Neuron (in vitro differentiated cells): Measurements from ENCODE around the gene CRTC1.

Experiments
- H2AFZ ChIP-seq: one replicate; pipeline ENCODE4 v1.6.1; 2013; ENCODE audit warnings: low read depth, mild to moderate bottlenecking, inconsistent platforms, low read length, moderate library complexity
- H3K27me3 ChIP-seq: one replicate; pipeline ENCODE4 v1.6.1; 2013; ENCODE audit warnings: low read length; ENCODE audit not compliant: insufficient read depth
- H3K36me3 ChIP-seq: one replicate; pipeline ENCODE4 v1.6.1; 2013; ENCODE audit warnings: low read length; ENCODE audit not compliant: insufficient read depth
- H3K4me1 ChIP-seq: one replicate; pipeline ENCODE4 v1.6.1; 2013; ENCODE audit warnings: low read length; ENCODE audit not compliant: insufficient read depth
- H3K4me3 ChIP-seq: 2 replicates; pipeline ENCODE4 v1.5.1; 2013; ENCODE audit warnings: mild to moderate bottlenecking, low read length, moderate library complexity
- H3K9me3 ChIP-seq: one replicate; pipeline ENCODE4 v1.6.1; 2013; ENCODE audit warnings: low read length

The CRTC1 gene

GRCh38 chr19:18773682-18774081, 90.2 kb downstream of the CRTC1 start:
- Histone ChIP-seq H2AFZ (no peak overlapping the region), H3K27me3 (no peaks in the 10 kb centered on the region), H3K36me3 (peaks cover 4% of the 10 kb centered on the region), H3K9me3 (no peaks in the 10 kb centered on the region), H3K4me3 (no peak overlapping the region), H3K4me1 (no peaks in the 10 kb centered on the region)

- Histone ChIP-seq H2AFZ (no peak overlapping the region), H3K4me3 (no peak overlapping the region), H3K9me3 (no peaks in the 10 kb centered on the region), H3K4me1 (no peaks in the 10 kb centered on the region), H3K27me3 (no peaks in the 10 kb centered on the region), H3K36me3 (no peaks in the 10 kb centered on the region)
Measured at GRCh38 chr19:18774107-18774506, 90.6 kb downstream of the CRTC1 start.

- Histone ChIP-seq H3K36me3 (no peaks in the 10 kb centered on the region), H3K9me3 (no peaks in the 10 kb centered on the region), H3K27me3 (no peaks in the 10 kb centered on the region), H3K4me3 (no peak overlapping the region), H3K4me1 (no peaks in the 10 kb centered on the region), H2AFZ (no peak overlapping the region)
Measured at GRCh38 chr19:18774782-18775444, 91.4 kb downstream of the CRTC1 start.

GRCh38 chr19:18775586-18776287, 92.3 kb downstream of the CRTC1 start:
- Histone ChIP-seq H3K36me3 (no peaks in the 10 kb centered on the region), H3K27me3 (no peaks in the 10 kb centered on the region), H3K9me3 (no peaks in the 10 kb centered on the region), H2AFZ (no peak overlapping the region), H3K4me3 (no peak overlapping the region), H3K4me1 (no peaks in the 10 kb centered on the region)

GRCh38 chr19:18776288-18776594, 92.8 kb downstream of the CRTC1 start:
- Histone ChIP-seq H2AFZ (no peak overlapping the region), H3K4me1 (no peaks in the 10 kb centered on the region), H3K27me3 (no peaks in the 10 kb centered on the region), H3K9me3 (no peaks in the 10 kb centered on the region), H3K36me3 (no peaks in the 10 kb centered on the region), H3K4me3 (no peak overlapping the region)

GRCh38 chr19:18776736-18777135, 93.3 kb downstream of the CRTC1 start:
- Histone ChIP-seq H3K27me3 (no peaks in the 10 kb centered on the region), H3K36me3 (no peaks in the 10 kb centered on the region), H3K4me1 (no peaks in the 10 kb centered on the region), H2AFZ (no peak overlapping the region), H3K4me3 (no peak overlapping the region), H3K9me3 (no peaks in the 10 kb centered on the region)

GRCh38 chr19:18777301-18778075, 94.0 kb downstream of the CRTC1 start:
- Histone ChIP-seq H3K4me1 (no peaks in the 10 kb centered on the region), H2AFZ (no peak overlapping the region), H3K27me3 (no peaks in the 10 kb centered on the region), H3K36me3 (no peaks in the 10 kb centered on the region), H3K4me3 (no peak overlapping the region), H3K9me3 (no peaks in the 10 kb centered on the region)

- Histone ChIP-seq H3K9me3 (no peaks in the 10 kb centered on the region), H3K4me3 (no peak overlapping the region), H3K4me1 (no peaks in the 10 kb centered on the region), H3K36me3 (no peaks in the 10 kb centered on the region), H3K27me3 (no peaks in the 10 kb centered on the region), H2AFZ (no peak overlapping the region)
Measured at GRCh38 chr19:18778076-18778389, 94.6 kb downstream of the CRTC1 start.

GRCh38 chr19:18778826-18779495, 95.5 kb downstream of the CRTC1 start:
- no peak overlapping the region for H2AFZ ChIP-seq
- H3K9me3 ChIP-seq = no peaks in the 10 kb centered on the region
- H3K36me3 ChIP-seq = no peaks in the 10 kb centered on the region
- peaks cover 3% of the 10 kb centered on the region for H3K27me3 ChIP-seq
- no peak overlapping the region for H3K4me3 ChIP-seq
- no peaks in the 10 kb centered on the region for H3K4me1 ChIP-seq

GRCh38 chr19:18780081-18780480, 96.6 kb downstream of the CRTC1 start:
- Histone ChIP-seq H3K9me3 (peaks cover 4% of the 10 kb centered on the region), H3K27me3 (peaks cover 9% of the 10 kb centered on the region), H3K4me3 (no peak overlapping the region), H3K36me3 (no peaks in the 10 kb centered on the region), H2AFZ (no peak overlapping the region), H3K4me1 (no peaks in the 10 kb centered on the region)

GRCh38 chr19:18780631-18781030, 97.2 kb downstream of the CRTC1 start:
- no peak overlapping the region for H2AFZ ChIP-seq
- peaks cover 12% of the 10 kb centered on the region for H3K27me3 ChIP-seq
- no peak overlapping the region for H3K4me3 ChIP-seq
- H3K4me1 ChIP-seq = peaks cover 3% of the 10 kb centered on the region
- H3K36me3 ChIP-seq = no peaks in the 10 kb centered on the region
- H3K9me3 ChIP-seq = peaks cover 4% of the 10 kb centered on the region

- H2AFZ ChIP-seq = no peak overlapping the region
- no peaks in the 10 kb centered on the region for H3K36me3 ChIP-seq
- peaks cover 16% of the 10 kb centered on the region for H3K27me3 ChIP-seq
- peaks cover 3% of the 10 kb centered on the region for H3K4me1 ChIP-seq
- H3K9me3 ChIP-seq = peaks cover 5% of the 10 kb centered on the region
- no peak overlapping the region for H3K4me3 ChIP-seq
Measured at GRCh38 chr19:18781047-18781600, 97.6 kb downstream of the CRTC1 start.
